ENCODE results near the gene CCDC82.
"Not testable (repeated sequence)": the region's sequence is repeated elsewhere in the genome, so short reads cannot be mapped to it uniquely, and the experiment has no call there.

Gene CCDC82

DNA sequence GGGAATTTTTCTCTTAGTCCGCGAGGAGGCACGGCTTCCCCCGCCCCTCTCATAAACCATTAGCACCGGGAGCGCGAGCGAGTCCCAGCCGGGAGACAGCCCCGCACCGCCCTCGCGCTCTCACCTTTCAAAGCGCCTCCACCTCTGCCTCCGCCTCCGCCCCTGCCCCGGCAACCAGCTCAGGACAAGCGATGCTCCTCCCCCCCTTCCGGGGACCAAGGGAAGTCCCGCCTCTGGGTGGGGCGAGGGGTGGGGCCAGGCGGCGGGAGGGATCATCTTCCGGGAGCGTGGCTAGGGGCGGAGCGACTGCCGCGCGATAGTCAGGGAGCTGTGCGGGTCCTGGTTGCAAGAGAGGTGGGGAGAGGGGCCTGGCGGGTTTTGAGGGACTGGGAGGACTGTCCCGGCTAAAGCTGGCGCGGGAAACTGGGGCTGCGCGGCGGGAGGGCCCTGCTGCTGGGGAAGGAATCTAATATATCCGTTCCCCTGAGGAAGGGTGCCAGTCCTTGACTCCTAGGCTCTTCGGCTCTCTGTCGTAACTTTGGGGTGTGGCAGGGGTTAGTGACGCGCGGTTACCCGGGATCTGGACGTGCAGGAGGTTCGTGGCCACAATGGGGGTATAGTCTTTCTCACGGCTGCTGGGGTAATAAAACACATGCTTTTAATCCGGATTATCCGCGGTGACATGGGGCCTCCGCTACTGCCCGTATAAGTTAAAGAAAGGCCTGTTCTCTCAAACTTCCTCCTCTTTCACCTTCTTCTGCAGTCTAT, at the start of gene CCDC82, which contains the start of gene JRKL:
CCDC82 (minus strand) TSS at position 193 of the 768 bp plus-strand sequence. CDS start 5,165 bp downstream, outside the sequence.
JRKL (plus strand) TSS at position 294 of the 768 bp plus-strand sequence. CDS start 637 bp downstream, outside the sequence.
- DNase-seq (ENCODE audit: low read depth in 1 of 2, low spot score in 1 of 2) = peak; percentile 97 to 99

- not testable (repeated sequence) for DNase-seq (ENCODE audit: low read depth in 1 of 2, low spot score in 1 of 2)
Observed at GRCh38 chr11:96432654-96433053, 42.9 kb upstream of the CCDC82 start.

DNA sequence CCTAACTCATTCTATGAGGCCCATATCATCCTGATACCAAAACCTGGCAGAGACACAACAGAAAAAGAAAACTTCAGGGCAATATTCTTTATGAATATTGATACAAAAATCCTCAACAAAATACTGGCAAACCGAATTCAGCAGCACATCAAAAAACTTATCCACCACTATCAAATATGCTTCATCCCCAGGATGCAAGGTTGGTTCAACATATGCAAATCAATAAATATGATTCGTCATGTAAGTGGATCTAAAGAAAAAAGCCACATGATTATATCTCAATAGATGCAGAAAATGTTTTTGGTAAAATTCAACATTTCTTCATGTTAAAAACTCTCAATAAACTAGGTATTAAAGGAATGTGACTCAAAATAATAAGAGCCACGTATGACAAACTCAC, 41.0 kb upstream of the CCDC82 start:
- DNase-seq (ENCODE audit: low read depth in 1 of 2, low spot score in 1 of 2) = no peak

DNA sequence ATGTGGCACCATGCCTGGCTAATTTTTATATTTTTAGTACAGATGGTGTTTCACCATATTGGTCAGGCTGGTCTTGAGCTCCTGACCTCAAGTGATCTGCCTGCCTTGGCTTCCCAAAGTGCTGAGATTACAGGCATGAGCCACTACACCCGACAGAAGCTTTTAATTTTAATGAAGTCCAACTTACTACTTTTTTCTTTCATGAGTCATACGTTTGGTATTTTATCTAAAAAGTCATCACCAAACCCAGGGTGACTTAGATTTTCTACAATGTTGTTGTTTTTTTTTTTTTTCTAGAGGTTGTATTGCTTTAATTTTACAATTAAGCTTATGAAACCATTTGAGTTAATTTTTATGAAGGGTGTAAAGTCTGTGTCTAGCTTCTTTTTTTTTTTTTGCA, 35.0 kb upstream of the CCDC82 start:
- DNase-seq (ENCODE audit: low read depth in 1 of 2, low spot score in 1 of 2) = no peak

DNA sequence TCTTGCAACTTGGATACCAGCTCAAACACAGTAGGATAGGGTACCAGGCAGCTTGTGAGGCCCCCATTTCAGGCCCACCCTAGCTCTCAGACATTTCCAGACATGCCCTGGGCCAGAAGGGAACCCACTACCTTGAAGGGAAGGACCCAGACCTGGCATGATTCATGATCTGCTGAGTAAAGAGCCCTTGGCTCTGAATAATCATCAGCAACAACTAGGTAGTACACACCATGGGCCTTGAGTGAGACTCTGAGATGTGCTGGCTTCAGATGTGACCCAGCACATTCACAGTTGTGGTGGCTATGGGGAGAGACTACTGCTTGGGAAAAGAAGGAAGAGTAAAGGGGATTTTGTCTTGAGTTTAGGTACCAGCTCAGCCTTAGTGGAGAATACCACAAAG, 23.7 kb upstream of the CCDC82 start:
- DNase-seq (ENCODE audit: low read depth in 1 of 2, low spot score in 1 of 2) = no peak

- DNase-seq (ENCODE audit: low read depth in 1 of 2, low spot score in 1 of 2) = no peak
Observed at GRCh38 chr11:96412761-96413381, 23.2 kb upstream of the CCDC82 start.

DNA sequence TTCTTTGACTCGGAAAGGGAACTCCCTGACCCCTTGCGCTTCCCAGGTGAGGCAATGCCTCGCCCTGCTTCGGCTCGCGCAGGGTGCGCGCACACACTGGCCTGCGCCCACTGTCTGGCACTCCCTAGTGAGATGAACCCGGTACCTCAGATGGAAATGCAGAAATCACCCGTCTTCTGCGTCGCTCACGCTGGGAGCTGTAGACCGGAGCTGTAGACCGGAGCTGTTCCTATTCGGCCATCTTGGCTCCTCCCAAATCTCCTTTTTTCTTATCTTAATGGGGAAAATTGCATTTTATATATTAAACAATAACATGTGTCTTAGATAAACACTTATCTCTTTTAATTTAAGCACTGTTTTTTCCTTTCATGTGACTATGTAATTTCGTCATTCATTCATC, 21.7 kb upstream of the CCDC82 start:
- DNase-seq (ENCODE audit: low read depth in 1 of 2, low spot score in 1 of 2) = not testable (repeated sequence)

DNA sequence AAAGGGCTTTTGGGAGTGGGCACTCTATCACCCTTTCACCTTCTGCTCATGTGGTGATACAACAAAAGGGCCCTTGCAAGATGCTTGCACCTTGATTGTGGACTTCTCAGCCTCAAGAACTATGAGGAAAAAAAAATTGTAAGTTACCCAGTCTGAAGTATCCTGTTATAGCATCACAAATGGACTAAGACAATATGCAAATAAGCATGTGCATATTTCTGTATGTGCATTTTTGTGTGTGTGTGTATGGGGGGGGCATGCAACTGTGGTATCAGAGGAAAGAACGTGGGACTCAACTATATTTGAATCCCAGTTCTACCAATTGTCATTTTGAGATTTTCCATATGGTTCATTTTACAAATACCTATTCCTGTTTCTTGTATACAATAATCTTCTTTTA, 11.0 kb upstream of the CCDC82 start:
- no peak for DNase-seq (ENCODE audit: low read depth in 1 of 2, low spot score in 1 of 2)

DNA sequence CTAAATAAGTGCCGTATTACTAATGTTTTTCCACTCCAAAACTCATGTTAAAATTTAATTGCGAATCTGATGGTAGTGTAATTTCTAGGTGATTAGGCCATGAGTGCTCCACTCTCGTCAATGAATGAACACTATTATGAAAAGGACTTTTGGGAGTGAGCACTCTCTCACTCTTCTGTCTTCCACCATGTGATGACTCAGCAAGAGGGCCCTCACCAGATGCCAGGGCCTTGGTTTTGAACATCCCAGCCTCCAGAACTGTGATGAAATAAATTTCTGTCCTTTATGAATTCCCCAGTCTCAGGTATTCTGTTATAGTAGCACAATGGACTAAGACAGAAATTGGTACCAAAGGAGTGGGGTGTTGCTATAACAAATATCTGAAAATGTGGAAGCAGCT, 8.2 kb upstream of the CCDC82 start:
- no peak for DNase-seq (ENCODE audit: low read depth in 1 of 2, low spot score in 1 of 2)

- DNase-seq (ENCODE audit: low read depth in 1 of 2, low spot score in 1 of 2) = no peak
Observed at GRCh38 chr11:96396637-96397036, 6.9 kb upstream of the CCDC82 start.

DNA sequence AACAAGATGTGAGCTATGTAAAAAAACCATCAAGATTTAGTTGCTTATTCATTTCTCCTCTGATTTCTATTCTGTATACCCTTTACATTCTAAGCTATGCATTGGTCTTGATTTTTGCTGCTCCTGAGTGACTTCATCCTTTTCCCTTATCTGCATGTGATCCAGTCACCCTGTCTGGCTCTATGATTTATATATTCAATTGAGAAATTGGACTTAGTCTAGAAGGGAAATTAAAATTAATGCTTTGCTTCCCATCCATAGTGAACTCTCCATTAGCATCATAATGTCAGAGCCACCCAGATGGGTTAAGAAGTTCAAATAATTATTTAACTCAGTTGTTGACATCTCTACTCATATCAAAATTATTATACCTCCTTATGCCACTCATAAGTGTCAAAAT, 5.1 kb upstream of the CCDC82 start:
- DNase-seq (ENCODE audit: low read depth in 1 of 2, low spot score in 1 of 2) = no peak

GRCh38 chr11:96393753-96394348, 4.1 kb upstream of the CCDC82 start:
- DNase-seq (ENCODE audit: low read depth in 1 of 2, low spot score in 1 of 2) = no peak

DNA sequence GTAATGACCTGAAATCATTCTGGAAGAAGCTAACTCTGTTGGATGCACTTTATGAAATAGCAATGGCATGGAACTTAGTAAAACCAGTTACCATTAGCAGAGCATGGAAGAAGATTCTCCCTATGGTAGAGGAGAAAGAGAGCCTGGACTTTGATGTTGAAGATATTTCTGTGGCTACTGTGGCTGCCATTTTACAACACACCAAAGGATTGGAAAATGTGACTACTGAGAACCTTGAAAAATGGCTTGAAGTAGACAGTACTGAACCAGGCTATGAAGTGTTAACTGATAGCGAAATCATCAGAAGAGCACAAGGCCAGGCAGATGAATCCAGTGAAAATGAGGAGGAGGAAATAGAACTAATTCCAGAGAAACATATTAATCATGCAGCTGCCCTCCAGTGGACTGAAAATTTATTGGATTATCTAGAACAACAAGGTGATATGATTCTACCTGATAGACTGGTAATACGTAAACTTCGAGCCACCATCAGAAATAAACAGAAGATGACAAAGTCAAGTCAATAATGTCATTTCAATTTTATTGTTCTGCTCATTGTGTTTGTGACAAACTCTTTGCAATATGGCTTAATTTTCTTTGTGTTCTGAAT, 2.1 kb upstream of the CCDC82 start:
- DNase-seq (ENCODE audit: low read depth in 1 of 2, low spot score in 1 of 2) = no peak

DNA sequence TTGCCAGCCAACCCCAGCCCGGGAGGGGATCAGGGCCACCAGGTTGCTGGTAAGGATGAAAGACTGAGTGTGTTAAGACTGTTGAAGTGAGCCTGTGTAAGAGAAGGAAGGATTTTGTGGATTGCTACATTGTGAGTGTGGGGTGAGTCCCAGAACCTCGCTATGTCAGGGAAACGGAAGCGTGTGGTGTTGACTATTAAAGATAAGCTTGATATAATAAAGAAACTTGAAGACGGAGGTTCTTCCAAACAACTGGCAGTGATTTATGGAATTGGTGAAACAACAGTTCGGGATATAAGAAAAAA, 728 bp upstream of the CCDC82 start:
- no peak for DNase-seq (ENCODE audit: low read depth in 1 of 2, low spot score in 1 of 2)

GRCh38 chr11:96388891-96389719, 607 bp downstream of the CCDC82 start:
- no peak for DNase-seq (ENCODE audit: low read depth in 1 of 2, low spot score in 1 of 2)

DNA sequence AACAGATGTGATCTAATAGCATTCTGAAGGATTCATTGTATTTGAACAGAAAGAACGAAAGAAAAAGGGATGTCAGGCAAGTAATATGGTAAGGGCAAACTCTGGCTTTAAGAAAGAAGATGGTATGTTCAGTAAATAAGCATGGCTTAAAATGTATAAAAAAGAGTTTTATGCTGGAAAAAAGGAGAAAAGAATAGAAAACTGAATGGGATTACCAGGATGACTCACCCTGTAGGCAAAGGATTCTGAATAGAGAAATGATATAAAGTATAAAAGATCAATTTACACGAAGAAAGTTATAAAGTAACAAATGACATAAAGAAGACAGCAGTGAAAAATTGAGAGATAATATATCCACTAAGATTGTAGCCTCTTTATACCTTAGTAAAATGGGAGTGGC, 4.5 kb downstream of the CCDC82 start:
- DNase-seq (ENCODE audit: low read depth in 1 of 2, low spot score in 1 of 2) = no peak

DNA sequence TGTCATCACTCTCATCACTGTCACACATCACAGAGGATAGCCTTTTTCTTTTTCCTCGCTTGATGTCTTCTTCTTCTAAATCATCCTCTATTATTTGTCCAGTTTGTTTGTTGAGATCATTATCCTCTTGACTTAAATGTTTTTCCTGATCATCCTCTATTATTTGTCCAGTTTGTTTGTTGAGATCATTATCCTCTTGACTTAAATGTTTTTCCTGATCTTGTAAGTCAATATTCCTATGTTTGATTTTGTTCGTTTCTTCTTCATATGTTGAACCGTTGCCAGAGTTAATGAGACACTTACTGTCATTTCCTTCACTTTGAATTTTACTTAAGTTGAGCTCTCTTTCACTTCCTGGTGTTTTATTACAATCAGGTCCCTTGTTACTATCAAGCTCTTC, 5.6 kb downstream of the CCDC82 start:
- no peak for DNase-seq (ENCODE audit: low read depth in 1 of 2, low spot score in 1 of 2)

DNA sequence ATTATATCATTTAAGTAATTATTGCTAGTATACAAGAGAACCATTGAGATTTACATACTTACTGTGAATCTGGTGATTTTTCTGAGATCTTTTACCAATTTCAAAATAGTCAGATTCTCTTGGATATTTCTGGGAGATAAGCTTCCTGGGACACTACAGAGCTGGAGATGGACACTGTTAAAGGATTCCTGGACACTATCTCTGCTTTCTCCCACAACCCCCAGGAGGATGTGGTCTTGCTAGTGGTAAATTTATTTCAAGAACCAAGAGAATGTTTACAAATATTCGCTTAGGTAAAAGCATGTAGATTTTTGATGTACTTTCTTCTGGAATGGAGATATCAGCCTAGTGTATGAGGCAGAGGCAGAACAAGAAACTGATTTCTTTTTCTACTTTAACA, 12.9 kb downstream of the CCDC82 start:
- no peak for DNase-seq (ENCODE audit: low read depth in 1 of 2, low spot score in 1 of 2)

DNA sequence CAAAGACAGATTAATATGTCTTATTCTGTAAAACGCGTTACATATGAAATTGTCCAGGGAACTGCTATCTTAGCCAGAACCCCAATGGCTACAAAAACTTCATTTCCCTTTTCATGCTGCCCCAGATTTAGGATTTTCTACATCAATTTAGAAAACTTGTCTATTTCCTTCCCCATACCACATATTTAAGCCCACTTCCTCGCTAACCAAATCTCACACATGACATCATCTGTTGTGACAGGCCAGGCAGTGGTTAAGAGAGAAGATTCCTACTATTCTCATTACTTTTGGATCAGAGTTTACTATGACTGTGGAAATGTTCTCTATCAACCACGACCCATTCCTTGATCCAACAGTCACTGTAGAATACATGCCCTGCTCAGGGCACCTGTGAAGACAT, 15.9 kb downstream of the CCDC82 start:
- DNase-seq (ENCODE audit: low read depth in 1 of 2, low spot score in 1 of 2) = no peak

DNA sequence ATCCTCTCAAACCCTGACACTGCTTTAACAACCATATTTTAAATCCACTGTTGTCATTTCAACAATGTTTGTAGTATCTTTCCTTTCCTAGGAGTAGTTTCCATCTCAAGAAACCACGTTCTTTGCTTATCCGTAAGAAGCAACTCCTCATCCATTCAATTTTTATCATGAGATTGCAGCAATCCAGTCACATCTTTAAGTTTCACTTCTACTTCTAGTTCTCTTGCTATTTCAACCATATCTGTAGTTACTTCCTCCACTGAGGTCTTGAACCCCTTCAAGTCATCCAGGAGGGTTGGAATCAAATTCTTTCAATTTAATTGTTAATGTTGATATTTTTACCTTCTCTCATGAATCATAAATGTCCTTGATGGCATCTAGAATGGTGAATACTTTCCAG, 22.4 kb downstream of the CCDC82 start:
- DNase-seq (ENCODE audit: low read depth in 1 of 2, low spot score in 1 of 2) = no peak

- no peak for DNase-seq (ENCODE audit: low read depth in 1 of 2, low spot score in 1 of 2)
Observed at GRCh38 chr11:96366024-96366423, 23.7 kb downstream of the CCDC82 start.

Measured in activated CD4-positive, alpha-beta T cell treated with anti-CD3 and anti-CD28 coated beads, Interleukin-2, amount 50 U/mL, for 24 hours (primary cell).